DOHH2 (cell line): ENCODE results near the gene PRSS56.

Experiments used
- CTCF ChIP-seq: fragments of 200-600 bp; sonication (generic); IDR thresholded peaks from one replicate; pipeline ENCODE4 v1.5.1; 2014; ENCODE audit warnings: antibody characterized with exemption, mild to moderate bottlenecking, low read depth, low read length; ENCODE audit not compliant: poor library complexity, severe bottlenecking
- EZH2phosphoT487 ChIP-seq: fragments of 200-600 bp; sonication (generic); IDR thresholded peaks from 2 replicates; pipeline ENCODE4 v1.6.1; 2017; ENCODE audit warnings: borderline replicate concordance, mild to moderate bottlenecking, antibody characterized with exemption, low read length, moderate library complexity, mixed read lengths

GRCh38 chr2:232523402-232523681, 3.2 kb downstream of the PRSS56 start:
- TF ChIP-seq CTCF (no peak), EZH2phosphoT487 (no peak; the same call in 1 of the 2 replicates)
